Mesenchymal stem cell (in vitro differentiated cells and primary cell): Measurements from ENCODE around the gene INAFM2.

ENCODE experiments used
- DNase-seq: peaks from one replicate; pipeline ENCODE4 v3.0.0-alpha.2; 2013
- H2AFZ ChIP-seq: one replicate; pipeline ENCODE4 v1.6.1; 2013; ENCODE audit warnings: low read depth, mild to moderate bottlenecking, control low read depth, inconsistent platforms, low read length, moderate library complexity
- H2AK5ac ChIP-seq: 2 replicates; pipeline ENCODE4 v1.6.1; 2013; ENCODE audit warnings: low read length, moderate library complexity, mild to moderate bottlenecking, inconsistent platforms; ENCODE audit not compliant: severe bottlenecking
- H2BK120ac ChIP-seq: one replicate; pipeline ENCODE4 v1.6.1; 2013; ENCODE audit warnings: low read depth, mild to moderate bottlenecking, inconsistent platforms, low read length, moderate library complexity
- H2BK12ac ChIP-seq, 2 experiments: one replicate each; pipeline ENCODE4 v1.6.1; 2013; ENCODE audit warnings: inconsistent platforms in 2 of 2, low read length in 2 of 2, mild to moderate bottlenecking in 2 of 2, moderate library complexity in 2 of 2, control low read depth in 1 of 2
- H2BK15ac ChIP-seq: one replicate; pipeline ENCODE4 v1.6.1; 2013; ENCODE audit warnings: mild to moderate bottlenecking, low read depth, inconsistent platforms; ENCODE audit not compliant: poor library complexity, severe bottlenecking
- H2BK5ac ChIP-seq: 2 replicates; pipeline ENCODE4 v1.6.1; 2013; ENCODE audit warnings: low read depth, mild to moderate bottlenecking, low read length, control low read depth, inconsistent platforms; ENCODE audit not compliant: poor library complexity, severe bottlenecking
- H3K14ac ChIP-seq, 2 experiments: one replicate each; pipeline ENCODE4 v1.6.1; 2013; ENCODE audit warnings: inconsistent platforms in 2 of 2, low read length in 2 of 2, control low read depth in 1 of 2, mild to moderate bottlenecking in 1 of 2, moderate library complexity in 1 of 2
- H3K18ac ChIP-seq, 2 experiments: one replicate each; pipeline ENCODE4 v1.6.1; 2013; ENCODE audit warnings: inconsistent platforms in 2 of 2, low read length in 2 of 2, control low read depth in 1 of 2, low read depth in 1 of 2, mild to moderate bottlenecking in 1 of 2
- H3K23ac ChIP-seq, 2 experiments: one replicate each; pipeline ENCODE4 v1.6.1; 2013; ENCODE audit warnings: inconsistent platforms in 2 of 2, low read length in 2 of 2, mild to moderate bottlenecking in 2 of 2, moderate library complexity in 2 of 2, control low read depth in 1 of 2
- H3K27ac ChIP-seq: 2 replicates; pipeline ENCODE4 v1.5.1; 2013; ENCODE audit warnings: mild to moderate bottlenecking, moderate library complexity, low read length, control low read depth, inconsistent platforms; ENCODE audit not compliant: poor library complexity, severe bottlenecking
- H3K27me3 ChIP-seq, 2 experiments: 2 replicates each; pipeline versions ENCODE4 v1.6.1 to v1.7.0; 2013; ENCODE audit warnings: low read length in 2 of 2, mild to moderate bottlenecking in 2 of 2, moderate library complexity in 2 of 2, control low read depth in 1 of 2, inconsistent platforms in 1 of 2; ENCODE audit not compliant: control insufficient read depth in 1 of 2, insufficient read depth in 1 of 2
- H3K36me3 ChIP-seq, 2 experiments: 2 replicates each; pipeline versions ENCODE4 v1.6.1 to v1.7.0; 2013; ENCODE audit warnings: low read length in 2 of 2, control low read depth in 1 of 2, inconsistent platforms in 1 of 2, low read depth in 1 of 2, mild to moderate bottlenecking in 1 of 2; ENCODE audit not compliant: insufficient read depth in 2 of 2, control insufficient read depth in 1 of 2
- H3K4ac ChIP-seq, 2 experiments: one replicate each; pipeline ENCODE4 v1.6.1; 2013; ENCODE audit warnings: inconsistent platforms in 2 of 2, low read length in 2 of 2, mild to moderate bottlenecking in 2 of 2, moderate library complexity in 2 of 2, control low read depth in 1 of 2, low read depth in 1 of 2
- H3K4me1 ChIP-seq: 2 replicates; pipeline ENCODE4 v1.6.1; 2013; ENCODE audit warnings: low read depth, low read length, control low read depth; ENCODE audit not compliant: control insufficient read depth, insufficient read depth
- H3K4me2 ChIP-seq: 2 replicates; pipeline ENCODE4 v1.6.1; 2013; ENCODE audit warnings: low read length, mild to moderate bottlenecking, inconsistent platforms; ENCODE audit not compliant: poor library complexity, severe bottlenecking
- H3K4me3 ChIP-seq, 2 experiments: 2 replicates each; pipeline versions ENCODE4 v1.5.1 to v1.7.0; 2013; ENCODE audit warnings: low read length in 2 of 2, mild to moderate bottlenecking in 2 of 2, control low read depth in 1 of 2, low read depth in 1 of 2; ENCODE audit not compliant: insufficient read depth in 1 of 2
- H3K79me1 ChIP-seq: replicated peaks from 2 replicates; pipeline ENCODE4 v1.6.1; 2013; ENCODE audit warnings: mild to moderate bottlenecking, control low read depth, low read length, inconsistent platforms; ENCODE audit not compliant: poor library complexity, severe bottlenecking
- H3K9ac ChIP-seq: 2 replicates; pipeline ENCODE4 v1.7.0; 2013; ENCODE audit warnings: mild to moderate bottlenecking, low read length, moderate library complexity
- H3K9me3 ChIP-seq: 2 replicates; pipeline ENCODE4 v1.7.0; 2013; ENCODE audit warnings: mild to moderate bottlenecking, low read length; ENCODE audit not compliant: control insufficient read depth
- H4K8ac ChIP-seq: one replicate; pipeline ENCODE4 v1.6.1; 2013; ENCODE audit warnings: inconsistent platforms, mild to moderate bottlenecking, low read length, moderate library complexity
- H4K91ac ChIP-seq: one replicate; pipeline ENCODE4 v1.6.1; 2013; ENCODE audit warnings: mild to moderate bottlenecking, low read length, inconsistent platforms
- WGBS: methylation state at CpG from one replicate; pipeline ENCODE4 v1.1.7; 2013; ENCODE audit warnings: mixed read lengths; 5-methylcytosine and 5-hydroxymethylcytosine counted together

INAFM2 gene

GRCh38 chr15:40280260-40281056 lies 43.0 kb upstream of the INAFM2 start:
- H3K27me3 ChIP-seq: peaks cover 50 to 81% of the 10 kb centered on the region in 2 experiments
- H3K4me1 ChIP-seq: peaks cover 38% of the 10 kb centered on the region
- H3K23ac ChIP-seq: peak overlapping the region in 1 of 2 experiments; percentile 38
- H3K14ac ChIP-seq: no peak overlapping the region
- no peak overlapping the region for H2AFZ ChIP-seq
- H2BK5ac ChIP-seq: no peak overlapping the region
- H3K79me1 ChIP-seq: no peaks in the 10 kb centered on the region
- no peak overlapping the region for H2BK15ac ChIP-seq
- no peak for DNase-seq
- H3K4ac ChIP-seq: no peak overlapping the region
- no peak overlapping the region for H3K27ac ChIP-seq
- no peak overlapping the region for H3K4me2 ChIP-seq
- no peak overlapping the region for H3K9ac ChIP-seq
- no peak overlapping the region for H2AK5ac ChIP-seq
- no peak overlapping the region for H2BK12ac ChIP-seq
- no peak overlapping the region for H3K18ac ChIP-seq
- 23% methylated on average over 29 of the region's 30 CpGs for WGBS
- no peaks in the 10 kb centered on the region for H3K9me3 ChIP-seq
- peak overlapping the region in 1 of 2 experiments; percentile 31 for H3K4me3 ChIP-seq
- H3K36me3 ChIP-seq: no peaks in the 10 kb centered on the region
- H4K8ac ChIP-seq: no peak overlapping the region
- no peak overlapping the region for H4K91ac ChIP-seq
- H2BK120ac ChIP-seq: no peak overlapping the region

GRCh38 chr15:40281057-40281800 lies 42.3 kb upstream of the INAFM2 start:
- Histone ChIP-seq H3K14ac (no peak overlapping the region), H3K36me3 (no peaks in the 10 kb centered on the region), H3K18ac (peak overlapping the region in 1 of 2 experiments; percentile 54), H2AFZ (peak overlapping the region; percentile 16), H2AK5ac (no peak overlapping the region), H3K79me1 (no peaks in the 10 kb centered on the region), H2BK5ac (no peak overlapping the region), H3K27me3 (peaks cover 52 to 77% of the 10 kb centered on the region in 2 experiments), H3K4me1 (peaks cover 45% of the 10 kb centered on the region), H2BK12ac (no peak overlapping the region), H3K4me2 (peak overlapping the region; percentile 95), H3K4ac (no peak overlapping the region), H4K8ac (peak overlapping the region; percentile 67), H3K4me3 (peak overlapping the region in 1 of 2 experiments; percentile 63), H4K91ac (peak overlapping the region; percentile 32), H2BK120ac (peak overlapping the region; percentile 45), H3K9me3 (no peaks in the 10 kb centered on the region), H3K9ac (no peak overlapping the region), H3K27ac (no peak overlapping the region), H2BK15ac (no peak overlapping the region), H3K23ac (peak overlapping the region in 1 of 2 experiments; percentile 1)
- DNase-seq: no peak
- WGBS: 16% methylated on average over 41 of the region's 43 CpGs

DNA sequence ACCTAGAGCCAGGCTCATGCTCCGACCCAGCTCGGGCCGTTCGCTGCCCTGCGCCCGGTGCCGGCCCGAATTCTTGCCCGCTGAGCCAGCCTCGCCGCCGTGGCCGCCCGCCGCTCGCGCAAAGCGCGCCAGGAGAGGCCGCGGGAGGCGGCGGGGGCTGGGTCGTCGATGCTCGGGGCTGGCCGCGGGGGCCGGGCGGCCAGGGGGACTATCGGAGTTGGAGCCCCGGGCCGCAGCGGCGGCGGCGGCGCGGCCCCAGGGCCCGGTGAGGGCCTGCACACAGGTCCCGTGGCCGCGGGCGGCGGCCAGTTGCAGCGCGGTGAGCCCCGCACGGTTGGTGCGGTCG lies 41.7 kb upstream of the INAFM2 start:
- H3K18ac ChIP-seq: peak overlapping the region in 1 of 2 experiments; percentile 54
- H3K23ac ChIP-seq: peak overlapping the region in 1 of 2 experiments; percentile 85
- H2AFZ ChIP-seq: peak overlapping the region; percentile 16
- H4K8ac ChIP-seq: no peak overlapping the region
- H2BK120ac ChIP-seq: no peak overlapping the region
- no peak overlapping the region for H4K91ac ChIP-seq
- H3K4me3 ChIP-seq: peak overlapping the region; percentile 63 to 65
- H3K27ac ChIP-seq: no peak overlapping the region
- H3K4me1 ChIP-seq: peaks cover 48% of the 10 kb centered on the region
- H3K4ac ChIP-seq: no peak overlapping the region
- peak overlapping the region; percentile 95 for H3K4me2 ChIP-seq
- H2BK5ac ChIP-seq: no peak overlapping the region
- no peak for DNase-seq
- no peak overlapping the region for H2AK5ac ChIP-seq
- WGBS: 3% methylated on average over 44 of the region's 51 CpGs
- H3K27me3 ChIP-seq: peaks cover 55 to 72% of the 10 kb centered on the region in 2 experiments
- no peaks in the 10 kb centered on the region for H3K9me3 ChIP-seq
- no peak overlapping the region for H2BK12ac ChIP-seq
- H3K79me1 ChIP-seq: no peaks in the 10 kb centered on the region
- no peak overlapping the region for H2BK15ac ChIP-seq
- H3K9ac ChIP-seq: no peak overlapping the region
- H3K36me3 ChIP-seq: no peaks in the 10 kb centered on the region
- no peak overlapping the region for H3K14ac ChIP-seq
